SK-MEL-5 (cell line): ENCODE measurements around the gene ZNF425. TPM values are rescaled to one million over a fixed set of nuclear protein-coding genes. Genes with fewer than 3 reads are reported as not detected.

Experiments used
- DNase-seq: peaks from one replicate; pipeline ENCODE4 v3.0.0-alpha.2; 2016; ENCODE audit warnings: low read depth, low spot score
- in situ Hi-C: cut with HindIII; loops from 2 replicates; pipeline ENCODE4 v1.10.0; 2016; ENCODE audit warnings: low sequenced_read_pairs, high pct_unique_total_duplicates, low pct_unique_long_range_greater_than_20kb
- small RNA-seq, 2 experiments: library from RNA; depleted of rRNA; stranded (forward); fragments of <200 nt; gene quantifications; one replicate each; pipeline ENCODE3, GENCODE V24; 2014
- total RNA-seq: library from RNA; depleted of rRNA; stranded (reverse); fragments of >200 nt; shearing (Covaris generic); gene quantifications from 2 replicates; pipeline ENCODE4 v1.2.3, GENCODE V29; 2014; rRNA removed

Gene ZNF425
- total RNA-seq, 1 experiment from 2014 or later = 1.7 TPM

DNA sequence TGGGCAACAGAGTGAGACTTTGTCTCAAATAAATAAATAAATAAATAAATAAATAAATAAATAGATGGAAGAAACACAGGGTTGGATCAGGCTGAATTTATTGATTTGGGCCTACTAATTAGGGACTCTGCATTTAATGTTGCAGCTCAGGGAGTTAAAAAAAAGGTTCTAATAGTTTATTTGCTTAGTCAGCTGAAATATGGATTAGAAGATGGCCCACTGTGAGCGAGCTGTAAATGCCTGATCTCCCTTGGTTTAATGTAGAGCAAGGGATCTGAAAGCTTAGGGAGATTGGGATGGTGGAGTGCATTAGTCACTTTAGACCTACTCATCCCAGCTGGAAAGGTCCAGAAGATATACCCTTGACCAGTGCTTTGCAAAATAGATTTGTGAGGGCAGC is 72.7 kb downstream of the ZNF425 start:
- no peak for DNase-seq
- in situ Hi-C loops = no loop called here

Small RNA genes within 50 kb of the gene (small RNA-seq; reads per million reads assigned to genes)
- gene COX6B1P1 (0 reads per million in 2 experiments), gene RN7SL521P (0 to 4.3 reads per million in 2 experiments)

Other genes starting within 250 kb of the ZNF425 start
- 13.4 and 16.7 TPM in 2 replicates for gene EZH2, start 242.0 kb downstream of the ZNF425 start, total RNA-seq
- 384 and 385 TPM in 2 replicates for gene PDIA4, start 97.8 kb downstream of the ZNF425 start, total RNA-seq
- 4.6 and 4.9 TPM in 2 replicates for gene ZNF786, start 35.6 kb downstream of the ZNF425 start, total RNA-seq
- 10.5 and 12.0 TPM in 2 replicates for gene ZNF398, start 21.1 kb upstream of the ZNF425 start, total RNA-seq
- 22.9 and 24.8 TPM in 2 replicates for gene ZNF282, start 69.2 kb upstream of the ZNF425 start, total RNA-seq
- 6.5 and 6.8 TPM in 2 replicates for gene ZNF212, start 113.3 kb upstream of the ZNF425 start, total RNA-seq
- gene ZNF783, start 135.9 kb upstream of the ZNF425 start, total RNA-seq = 4.4 and 4.8 TPM in 2 replicates